Activated T-cell treated with anti-CD3 and anti-CD28 coated beads for 48 hours (primary cell): ENCODE results near the gene CCDC137.
A peak's percentile ranks its signal among the peaks of the same experiment; 100 is the strongest.
"Not testable (repeated sequence)": the region's sequence is repeated elsewhere in the genome, so short reads cannot be mapped to it uniquely, and the experiment has no call there.

Source experiments
- DNase-seq: peaks from one replicate; pipeline ENCODE4 v3.0.0-alpha.2; 2020; ENCODE audit warnings: low read depth

The CCDC137 gene, protein sequence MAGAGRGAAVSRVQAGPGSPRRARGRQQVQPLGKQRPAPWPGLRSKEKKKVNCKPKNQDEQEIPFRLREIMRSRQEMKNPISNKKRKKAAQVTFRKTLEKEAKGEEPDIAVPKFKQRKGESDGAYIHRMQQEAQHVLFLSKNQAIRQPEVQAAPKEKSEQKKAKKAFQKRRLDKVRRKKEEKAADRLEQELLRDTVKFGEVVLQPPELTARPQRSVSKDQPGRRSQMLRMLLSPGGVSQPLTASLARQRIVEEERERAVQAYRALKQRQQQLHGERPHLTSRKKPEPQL

DNA sequence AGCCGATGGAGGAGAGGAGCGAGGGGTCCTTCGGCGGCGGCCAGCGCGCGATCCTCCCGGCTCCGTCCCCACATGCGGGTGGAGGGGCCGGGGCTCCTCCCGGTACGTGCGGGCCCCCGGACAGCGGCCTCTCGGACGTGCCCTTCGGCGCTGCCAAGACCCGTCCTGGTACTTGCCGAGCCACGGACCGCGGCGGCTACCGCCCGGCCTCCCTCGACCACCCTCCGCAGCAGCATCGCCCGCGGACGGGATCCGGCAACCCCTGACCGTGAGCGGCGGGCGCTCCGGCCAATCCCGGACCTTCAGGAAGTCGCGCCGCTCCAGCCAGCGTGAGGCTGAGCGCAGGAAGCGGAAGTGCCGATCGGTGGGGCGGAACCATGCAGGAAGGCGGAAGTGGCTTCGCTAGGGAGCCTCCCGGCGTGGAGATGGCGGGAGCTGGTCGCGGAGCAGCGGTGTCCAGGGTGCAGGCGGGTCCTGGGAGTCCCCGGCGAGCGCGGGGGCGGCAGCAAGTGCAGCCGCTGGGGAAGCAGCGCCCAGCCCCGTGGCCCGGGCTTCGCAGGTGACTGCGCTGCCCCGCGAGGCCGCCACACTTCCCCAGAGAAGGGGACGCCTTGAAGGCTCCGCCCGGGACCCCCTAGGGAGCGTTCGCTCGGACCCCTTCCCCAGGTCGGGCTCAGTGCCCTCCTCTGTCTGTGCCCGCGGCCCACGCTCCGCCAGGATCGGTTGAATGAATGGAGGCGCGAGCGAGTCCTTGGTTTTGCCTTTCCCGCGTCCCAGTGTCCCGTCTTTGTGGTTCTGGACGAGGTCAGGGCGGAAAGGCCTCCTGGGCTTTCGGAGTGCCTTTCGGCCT lies at the start of gene CCDC137, which contains the start of gene OXLD1:
Gene CCDC137, plus strand, starts transcription at position 396 of the 850 bp plus-strand sequence. Its CDS starts 30 bp downstream, at position 426.
Gene OXLD1, minus strand, starts transcription at position 264 of the 850 bp plus-strand sequence. Its CDS starts 28 bp downstream, at position 236.
- peak; percentile 94 for DNase-seq

DNA sequence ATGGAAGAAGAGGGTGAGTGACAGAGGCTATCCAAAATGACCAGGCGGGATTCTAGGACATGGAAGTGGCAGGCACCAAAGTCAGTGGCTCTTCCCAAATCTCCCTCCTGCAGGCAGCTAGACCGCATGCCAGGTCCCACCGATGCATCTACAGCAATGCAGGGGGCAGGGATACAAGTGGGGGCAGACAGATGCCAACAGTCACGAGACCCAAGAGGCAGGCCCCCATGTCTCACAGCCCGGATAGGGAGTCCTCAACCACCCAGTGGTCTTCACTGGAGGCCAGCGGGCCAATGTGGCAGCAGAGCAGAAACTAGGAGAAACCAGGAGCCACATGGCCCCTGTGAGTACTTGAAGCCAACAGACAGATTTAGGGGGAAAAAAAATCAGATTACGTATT lies 49.7 kb upstream of the CCDC137 start:
- DNase-seq, result no peak

DNA sequence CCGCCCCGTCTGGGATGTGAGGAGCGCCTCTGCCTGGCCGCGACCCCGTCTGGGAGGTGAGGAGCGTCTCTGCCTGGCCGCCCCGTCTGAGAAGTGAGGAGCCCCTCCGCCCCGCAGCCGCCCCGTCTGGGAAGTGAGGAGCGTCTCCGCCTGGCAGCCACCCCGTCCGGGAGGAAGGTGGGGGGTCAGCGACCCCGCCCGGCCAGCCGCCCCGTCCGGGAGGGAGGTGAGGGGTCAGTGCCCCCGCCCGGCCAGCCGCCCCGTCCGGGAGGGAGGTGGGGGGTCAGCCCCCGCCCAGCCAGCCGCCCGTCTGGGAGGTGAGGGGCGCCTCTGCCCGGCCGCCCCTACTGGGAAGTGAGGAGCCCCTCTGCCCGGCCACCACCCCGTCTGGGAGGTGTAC lies 48.2 kb upstream of the CCDC137 start:
- DNase-seq, result not testable (repeated sequence)

DNA sequence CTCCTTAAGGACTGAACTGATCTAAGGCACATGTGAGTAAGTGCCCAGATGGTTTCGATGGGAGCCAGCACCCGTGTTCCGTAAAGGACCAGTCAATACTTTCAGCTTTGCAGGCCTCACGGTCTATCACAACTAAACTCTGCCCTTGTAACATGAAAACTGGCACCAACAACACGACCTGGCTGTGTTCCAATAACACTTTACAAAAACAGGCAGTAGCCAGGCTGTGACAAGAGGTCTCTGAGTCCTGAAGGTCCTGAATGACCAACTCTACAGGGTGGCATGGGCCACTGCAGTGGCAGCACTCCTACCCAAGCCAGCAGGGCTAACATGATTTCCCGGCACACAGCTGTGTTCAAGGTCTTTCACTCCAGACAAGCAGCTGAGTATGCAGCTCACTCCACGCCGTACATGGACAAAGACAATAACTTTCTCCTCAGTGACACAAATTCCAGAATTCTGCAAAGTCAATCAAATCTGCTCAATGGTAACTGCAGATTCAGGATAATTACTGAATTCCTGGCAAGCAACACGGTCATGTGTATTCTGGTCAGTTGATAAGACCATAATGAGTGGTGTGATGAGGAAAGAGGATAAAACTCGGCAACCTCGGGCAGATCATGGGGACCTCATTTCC lies 44.9 kb upstream of the CCDC137 start:
- DNase-seq, result no peak

DNA sequence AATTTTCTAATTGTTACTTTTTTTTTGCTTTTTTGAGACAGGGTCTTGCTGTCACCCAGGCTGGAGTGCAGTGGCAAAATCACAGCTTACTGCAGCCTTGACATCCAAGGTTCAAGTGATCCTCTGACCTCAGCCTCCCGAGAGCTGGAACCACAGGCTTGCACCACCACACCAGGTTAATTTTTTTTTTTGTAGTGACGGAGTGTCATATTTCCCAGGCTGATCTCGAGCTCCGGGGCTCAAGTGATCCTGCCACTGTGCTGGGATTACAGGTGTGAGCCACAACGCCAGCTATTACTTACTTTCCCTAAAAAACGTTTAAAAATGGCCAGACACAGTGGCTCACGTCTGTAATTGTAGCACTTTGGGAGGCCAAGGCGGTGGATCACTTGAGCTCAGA lies 36.3 kb upstream of the CCDC137 start:
- DNase-seq, result no peak

DNA sequence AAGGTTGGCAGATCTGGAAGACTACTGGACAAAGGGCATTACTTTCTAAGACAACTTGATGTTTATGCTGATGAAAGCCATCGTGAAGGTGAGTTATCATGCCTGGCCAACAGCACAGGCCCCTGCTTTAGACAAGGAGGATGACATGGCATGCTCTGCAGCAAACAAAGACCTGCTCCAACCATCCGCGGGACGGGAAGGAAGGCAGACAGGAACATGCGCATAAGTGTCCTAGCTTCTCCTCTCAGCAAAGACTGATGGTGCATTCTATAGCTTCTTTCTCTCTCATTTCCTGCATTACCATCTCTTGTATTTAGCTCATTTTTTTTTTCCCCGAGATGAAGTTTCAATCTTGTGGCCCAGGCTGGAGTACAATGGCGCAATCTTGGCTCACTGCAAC lies 35.1 kb upstream of the CCDC137 start:
- no peak for DNase-seq

DNA sequence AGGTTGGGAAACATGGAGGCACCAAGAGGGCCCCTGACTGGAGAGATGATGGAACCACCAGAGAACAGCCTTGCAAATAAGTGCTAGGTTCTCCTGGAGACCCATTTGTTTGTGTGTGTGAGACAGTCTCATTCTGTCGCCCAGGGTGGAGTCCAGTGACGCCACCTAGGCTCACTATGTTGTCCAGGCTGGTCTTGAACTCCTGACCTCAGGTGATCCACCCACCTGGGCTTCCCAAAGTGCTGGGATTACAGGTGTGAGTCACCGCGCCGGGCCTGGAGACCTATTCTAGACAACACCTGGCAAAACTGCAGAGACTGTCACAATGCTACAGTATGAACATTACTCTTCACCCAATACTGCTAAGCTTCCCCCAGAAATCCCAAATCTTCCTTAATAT lies 31.1 kb upstream of the CCDC137 start:
- DNase-seq, result no peak

DNA sequence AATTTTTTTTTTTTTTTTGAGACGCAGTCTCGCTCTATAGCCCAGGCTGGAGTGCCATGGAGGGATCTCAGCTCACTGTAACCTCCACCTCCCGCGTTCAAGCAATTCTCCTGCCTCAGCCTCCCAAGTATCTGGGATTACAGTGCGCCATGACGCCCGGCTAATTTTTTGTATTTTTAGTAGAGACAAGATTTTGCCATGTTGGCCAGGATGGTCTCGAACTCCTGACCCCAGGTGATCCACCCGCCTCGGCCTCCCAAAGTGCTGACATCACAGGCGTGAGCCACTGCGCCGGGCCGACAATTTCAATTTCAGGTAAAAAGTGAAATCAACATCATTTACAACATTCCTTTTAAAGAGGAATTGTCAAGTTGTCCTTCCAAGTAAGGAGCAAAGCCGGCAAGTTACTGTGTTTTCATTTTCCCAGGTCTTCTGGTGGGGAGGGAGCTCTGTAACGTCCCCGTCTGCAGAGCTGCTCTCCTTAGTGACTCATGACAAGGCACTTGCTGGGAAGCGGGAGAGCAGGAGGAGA lies 30.5 kb upstream of the CCDC137 start:
- DNase-seq, result no peak

DNA sequence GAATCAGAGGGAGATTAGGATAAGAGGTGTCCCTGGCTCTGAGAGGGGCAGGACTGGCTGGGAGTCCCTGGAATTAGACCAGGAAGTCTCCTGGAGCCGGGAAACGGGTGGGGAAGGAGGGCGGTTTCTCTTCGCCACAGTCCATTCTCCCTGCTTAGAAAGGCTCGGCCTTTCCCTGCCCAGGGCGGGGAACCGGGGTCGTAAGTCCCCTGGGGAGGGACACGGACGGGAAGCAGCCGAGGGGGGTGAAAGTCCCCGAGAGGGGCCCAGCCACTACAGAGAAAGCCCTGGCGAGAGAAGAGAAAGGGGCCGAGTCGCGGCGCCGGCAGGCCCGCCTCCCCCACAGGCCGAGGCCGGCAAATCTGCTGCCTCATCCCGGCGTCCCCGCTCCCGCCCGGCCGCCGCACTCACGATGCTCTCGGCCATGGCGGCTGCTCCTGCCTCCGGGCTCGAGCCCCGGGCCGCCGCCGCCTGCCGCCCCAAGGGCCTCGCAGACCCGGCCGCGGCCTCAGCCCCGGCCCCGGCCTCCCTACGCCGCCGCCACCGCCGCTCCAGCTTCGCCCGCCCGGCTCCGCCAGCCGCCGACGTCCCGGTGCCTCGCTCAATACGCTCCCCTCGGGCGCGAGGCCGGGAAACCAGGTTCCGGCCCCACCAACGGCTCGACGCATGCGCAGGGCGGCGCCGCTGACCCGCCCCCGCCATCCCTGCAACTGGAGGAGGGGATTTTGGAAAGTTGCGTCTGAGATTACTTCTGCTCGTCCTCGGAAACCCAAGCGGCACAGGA lies 29.8 kb upstream of the CCDC137 start, which contains the start of the genes NPLOC4 and TSPAN10:
Gene NPLOC4, minus strand, starts transcription at position 608 of the 784 bp plus-strand sequence. Its CDS starts 182 bp downstream, at position 426.
Gene TSPAN10, plus strand, starts transcription at position 692 of the 784 bp plus-strand sequence. CDS start 5,217 bp downstream, outside the sequence.
- peak; percentile 90 for DNase-seq

DNA sequence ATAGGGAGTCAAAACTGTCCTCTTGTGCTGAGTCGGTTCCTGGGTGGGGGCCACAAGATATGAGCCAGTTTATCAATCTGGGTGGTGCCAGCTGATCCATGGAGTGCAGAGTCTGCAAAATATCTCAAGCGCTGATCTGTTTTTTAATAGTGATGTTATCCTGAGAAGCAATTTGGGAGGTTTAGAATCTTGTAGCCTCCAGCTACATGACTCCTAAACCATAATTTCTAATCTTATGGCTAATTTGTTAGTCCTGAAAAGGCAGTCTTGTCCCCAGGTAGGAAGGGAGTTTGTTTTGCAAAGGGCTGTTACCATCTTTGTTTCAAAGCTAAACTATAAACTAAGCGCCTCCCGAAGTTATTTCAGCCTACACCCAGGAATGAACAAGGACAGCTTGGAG lies 27.9 kb upstream of the CCDC137 start:
- DNase-seq, result no peak

DNA sequence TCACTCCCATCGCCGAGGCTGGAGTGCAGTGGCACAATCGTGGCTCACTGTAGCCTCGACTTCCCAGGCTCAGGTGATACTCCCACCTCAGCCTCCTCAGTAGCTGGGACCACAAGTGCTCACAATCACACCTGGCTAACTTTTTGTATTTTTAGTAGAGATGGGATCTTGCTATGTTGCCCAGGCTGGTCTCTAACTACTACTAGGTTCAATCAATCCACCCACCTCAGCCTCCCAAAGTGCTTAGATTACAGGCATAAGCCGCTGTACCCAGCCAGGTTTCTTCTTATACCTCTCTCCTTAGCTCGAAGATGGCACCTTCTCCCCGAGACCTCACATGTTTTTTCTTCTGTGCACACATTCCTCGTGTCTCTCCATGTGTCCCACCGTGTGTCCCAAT lies 26.5 kb upstream of the CCDC137 start:
- no peak for DNase-seq

DNA sequence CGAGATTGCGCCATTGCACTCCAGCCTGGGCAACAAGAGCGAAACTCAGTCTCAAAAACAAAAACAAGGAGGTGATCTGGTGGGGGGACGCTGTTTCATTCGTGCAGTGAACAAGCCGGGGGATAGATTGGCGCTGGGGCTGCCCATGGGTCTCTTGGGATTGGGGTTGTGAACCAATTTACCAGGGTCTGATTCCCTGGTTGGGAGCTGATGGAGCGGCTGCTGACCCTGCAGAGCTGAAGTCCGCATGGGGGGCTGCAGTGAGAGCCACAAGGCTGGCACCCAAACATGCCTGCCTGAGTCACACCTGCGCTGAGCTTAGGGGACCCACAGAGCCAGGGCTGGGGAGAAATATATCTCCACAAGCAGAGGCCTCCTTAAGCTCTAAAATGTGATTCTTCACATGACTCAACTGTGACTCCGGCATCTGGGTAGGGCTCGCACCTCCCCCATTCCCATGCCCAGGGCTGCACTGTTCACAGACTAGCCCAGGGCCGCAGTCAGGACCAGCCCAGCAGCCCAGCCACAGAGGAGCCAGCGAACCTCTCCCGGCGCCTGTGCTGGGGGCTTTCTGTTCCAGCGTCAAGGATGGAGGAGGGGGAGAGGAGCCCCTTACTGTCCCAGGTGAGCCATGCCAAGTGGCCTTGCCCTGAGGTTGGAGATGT lies 24.6 kb upstream of the CCDC137 start:
- no peak for DNase-seq

DNA sequence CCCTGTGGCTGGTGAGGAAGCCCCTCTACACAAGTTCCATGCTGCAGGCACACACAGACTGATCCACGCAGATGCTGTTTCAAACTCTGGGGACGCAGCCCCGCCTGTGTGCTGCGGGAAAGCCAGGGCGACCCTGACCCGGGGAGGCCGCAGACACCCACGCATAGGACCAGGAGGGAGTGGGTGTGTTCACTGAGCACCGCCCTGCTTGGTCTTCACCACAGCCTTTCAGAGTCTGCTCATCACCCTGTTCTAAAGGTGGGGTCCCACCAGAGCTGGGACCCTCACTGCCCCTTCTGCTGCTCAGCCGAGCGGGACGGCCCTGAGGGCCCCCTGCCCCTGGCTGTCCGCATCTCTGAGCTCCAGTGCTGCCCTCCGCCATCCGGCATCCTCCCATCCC lies 22.0 kb upstream of the CCDC137 start:
- no peak for DNase-seq

DNA sequence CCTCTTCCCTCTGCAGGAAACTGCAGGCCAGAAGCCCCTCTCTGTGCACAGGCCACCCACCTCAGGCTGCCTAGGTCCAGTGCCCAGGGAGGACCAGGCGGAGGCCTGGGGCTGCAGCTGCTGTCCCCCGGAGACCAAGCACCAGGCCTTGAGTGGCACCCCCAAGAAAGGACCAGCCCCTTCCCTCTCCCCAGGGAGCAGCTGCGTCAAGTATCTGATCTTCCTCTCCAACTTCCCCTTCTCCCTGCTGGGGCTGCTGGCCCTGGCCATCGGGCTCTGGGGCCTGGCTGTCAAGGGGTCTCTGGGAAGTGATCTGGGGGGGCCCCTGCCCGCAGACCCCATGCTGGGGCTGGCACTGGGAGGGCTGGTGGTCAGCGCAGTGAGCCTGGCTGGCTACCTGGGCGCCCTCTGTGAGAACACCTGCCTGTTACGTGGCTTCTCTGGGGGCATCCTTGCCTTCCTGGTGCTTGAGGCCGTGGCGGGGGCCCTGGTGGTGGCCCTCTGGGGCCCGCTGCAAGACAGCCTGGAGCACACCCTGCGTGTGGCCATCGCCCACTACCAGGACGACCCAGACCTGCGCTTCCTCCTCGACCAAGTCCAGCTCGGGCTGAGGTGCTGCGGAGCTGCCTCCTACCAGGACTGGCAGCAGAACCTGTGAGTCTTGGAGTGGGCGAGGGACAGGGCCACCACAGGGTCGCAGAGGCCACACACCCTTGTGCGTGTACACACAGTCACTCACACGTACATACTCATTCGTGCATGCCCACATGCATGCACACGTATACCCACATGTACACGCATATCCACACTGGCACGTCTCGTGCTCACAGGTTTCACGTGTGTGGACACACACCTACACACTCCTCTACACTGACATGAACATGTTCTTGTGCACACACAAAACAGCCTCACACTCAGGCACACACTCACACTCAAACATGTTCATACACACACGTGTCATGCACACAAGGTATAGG lies 21.3 kb upstream of the CCDC137 start:
- DNase-seq, result no peak

DNA sequence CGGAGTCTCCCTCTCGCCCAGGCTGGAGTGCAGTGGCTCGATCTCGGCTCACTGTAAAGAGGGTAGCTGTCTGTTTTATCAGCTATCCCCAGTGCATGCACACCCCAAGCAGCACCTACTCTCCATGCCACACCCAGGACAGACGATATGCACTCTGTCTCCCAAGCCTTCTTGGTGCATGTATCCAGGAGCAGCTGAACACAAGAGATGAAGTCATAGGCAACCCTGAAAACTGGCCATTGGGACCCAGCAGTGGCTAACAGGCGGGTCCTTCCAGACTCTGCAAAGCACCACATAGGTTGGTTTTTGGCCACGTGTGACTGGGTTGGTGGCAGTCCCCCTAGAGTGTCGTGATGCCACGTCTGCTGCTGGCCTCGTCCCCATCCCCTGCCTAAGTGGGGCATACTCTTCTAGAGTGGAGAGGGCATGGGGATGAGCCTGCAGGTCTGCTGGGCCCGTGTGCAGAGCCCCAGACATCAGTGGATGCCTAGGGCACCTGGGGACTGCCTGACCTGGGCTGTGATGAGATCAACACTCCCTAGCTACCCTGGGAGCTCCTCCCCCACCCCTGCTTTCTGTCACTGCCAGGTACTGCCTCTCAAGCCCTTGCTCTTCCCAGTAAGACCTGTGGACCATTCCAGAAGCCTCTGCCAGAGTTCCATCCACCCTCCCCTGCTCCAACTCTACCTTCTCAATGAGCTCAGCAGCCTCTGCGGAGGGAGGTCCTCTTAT lies 19.5 kb upstream of the CCDC137 start:
- DNase-seq, result no peak

DNA sequence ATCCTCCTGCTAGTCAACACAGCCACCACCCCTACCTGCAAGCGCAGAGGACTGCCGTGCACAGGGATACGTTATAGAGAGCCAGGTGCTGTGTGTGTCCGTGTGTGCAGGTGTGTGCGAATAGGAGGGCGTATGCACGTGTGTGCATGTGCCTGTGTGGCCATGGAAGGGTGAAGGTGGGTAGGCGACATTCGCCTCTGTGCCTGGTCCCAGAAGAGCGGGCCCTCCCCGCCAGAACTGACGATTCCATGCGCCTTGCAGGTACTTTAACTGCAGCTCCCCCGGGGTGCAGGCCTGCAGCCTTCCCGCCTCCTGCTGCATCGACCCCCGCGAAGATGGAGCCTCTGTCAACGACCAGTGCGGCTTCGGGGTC lies 18.9 kb upstream of the CCDC137 start:
- DNase-seq, result no peak

DNA sequence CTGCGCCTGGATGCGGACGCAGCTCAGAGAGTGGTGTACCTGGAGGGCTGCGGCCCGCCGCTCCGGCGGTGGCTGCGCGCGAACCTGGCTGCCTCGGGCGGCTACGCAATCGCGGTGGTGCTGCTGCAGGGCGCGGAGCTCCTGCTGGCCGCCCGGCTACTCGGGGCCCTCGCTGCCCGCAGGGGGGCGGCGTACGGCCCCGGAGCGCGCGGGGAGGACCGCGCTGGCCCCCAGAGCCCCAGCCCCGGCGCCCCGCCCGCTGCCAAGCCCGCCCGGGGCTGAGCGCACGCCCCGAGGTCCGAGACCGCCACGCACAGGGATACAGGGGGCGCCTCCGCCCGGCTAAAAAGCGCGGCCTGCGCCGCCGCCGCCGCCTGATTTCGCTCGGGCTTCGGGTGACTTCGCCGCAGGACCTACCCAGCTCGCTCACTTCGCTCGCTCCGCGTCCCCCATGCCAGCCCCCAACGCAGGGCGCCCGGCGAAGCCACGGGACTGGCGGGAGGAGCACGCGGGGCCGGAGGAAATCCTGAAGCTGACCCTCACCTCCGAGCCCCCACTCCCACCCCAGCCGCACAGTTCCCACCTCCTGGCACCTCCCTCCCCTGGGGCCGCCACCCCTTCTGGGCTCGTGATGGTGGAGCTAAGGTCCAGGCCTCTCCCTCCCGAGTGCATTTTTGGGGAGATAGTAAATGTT lies 18.4 kb upstream of the CCDC137 start:
- DNase-seq, result no peak

DNA sequence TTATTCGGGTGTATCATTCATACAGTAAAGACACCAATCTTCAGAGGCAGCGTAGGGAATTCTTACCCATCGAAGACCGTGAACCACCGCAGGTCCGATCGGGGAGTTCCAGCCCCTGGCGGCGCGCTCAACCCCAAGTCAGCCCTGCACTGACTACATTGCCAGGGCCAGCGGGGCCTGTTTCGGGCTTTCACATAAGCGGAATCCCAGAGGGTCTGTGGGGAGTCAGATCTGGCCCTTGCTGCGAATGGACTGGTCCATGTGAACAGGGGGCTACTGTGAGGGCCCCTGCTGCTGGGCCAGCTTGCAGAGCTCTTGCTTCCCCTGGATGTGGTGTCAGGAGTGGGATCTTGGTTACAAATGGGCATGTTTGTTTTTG lies 17.8 kb upstream of the CCDC137 start:
- DNase-seq, result no peak
